ENCODE results near the gene IRF2BP2.
"Not testable (repeated sequence)": the region's sequence is repeated elsewhere in the genome, so short reads cannot be mapped to it uniquely, and the experiment has no call there.

Gene IRF2BP2

GRCh38 chr1:234610061-234610665, at the start of gene IRF2BP2:
IRF2BP2 (minus strand) TSS chr1:234610178; CDS start chr1:234609494, 684 bp downstream.
- peak; percentile 45 to 73 (median 62) for DNase-seq

GRCh38 chr1:234659538-234659937, 49.6 kb upstream of the IRF2BP2 start:
- no peak for DNase-seq

DNA sequence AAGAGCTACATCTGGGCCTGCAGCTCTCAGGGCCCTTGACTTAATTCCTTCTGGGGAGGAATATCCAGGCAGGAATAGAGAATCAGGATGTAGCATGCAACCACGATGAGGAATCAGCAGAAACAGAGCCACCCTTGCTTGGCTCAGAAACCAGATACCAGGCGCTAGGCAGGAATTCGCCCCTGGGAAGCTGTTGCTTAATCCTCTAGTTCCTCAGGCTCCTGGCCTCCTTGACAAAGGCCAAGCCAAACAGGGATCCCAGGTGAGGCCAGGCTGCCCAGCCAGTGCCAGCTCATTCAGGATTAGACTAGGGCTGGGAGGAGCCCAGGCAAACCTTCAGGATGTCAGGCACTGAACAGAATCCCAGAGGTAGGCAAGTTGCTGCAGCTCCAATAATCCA, 48.2 kb upstream of the IRF2BP2 start:
- no peak for DNase-seq

GRCh38 chr1:234656944-234657654, 47.1 kb upstream of the IRF2BP2 start:
- no peak for DNase-seq

- DNase-seq = no peak
Measured at GRCh38 chr1:234656070-234656895, 46.3 kb upstream of the IRF2BP2 start.

GRCh38 chr1:234655328-234656069, 45.5 kb upstream of the IRF2BP2 start:
- no peak for DNase-seq

DNA sequence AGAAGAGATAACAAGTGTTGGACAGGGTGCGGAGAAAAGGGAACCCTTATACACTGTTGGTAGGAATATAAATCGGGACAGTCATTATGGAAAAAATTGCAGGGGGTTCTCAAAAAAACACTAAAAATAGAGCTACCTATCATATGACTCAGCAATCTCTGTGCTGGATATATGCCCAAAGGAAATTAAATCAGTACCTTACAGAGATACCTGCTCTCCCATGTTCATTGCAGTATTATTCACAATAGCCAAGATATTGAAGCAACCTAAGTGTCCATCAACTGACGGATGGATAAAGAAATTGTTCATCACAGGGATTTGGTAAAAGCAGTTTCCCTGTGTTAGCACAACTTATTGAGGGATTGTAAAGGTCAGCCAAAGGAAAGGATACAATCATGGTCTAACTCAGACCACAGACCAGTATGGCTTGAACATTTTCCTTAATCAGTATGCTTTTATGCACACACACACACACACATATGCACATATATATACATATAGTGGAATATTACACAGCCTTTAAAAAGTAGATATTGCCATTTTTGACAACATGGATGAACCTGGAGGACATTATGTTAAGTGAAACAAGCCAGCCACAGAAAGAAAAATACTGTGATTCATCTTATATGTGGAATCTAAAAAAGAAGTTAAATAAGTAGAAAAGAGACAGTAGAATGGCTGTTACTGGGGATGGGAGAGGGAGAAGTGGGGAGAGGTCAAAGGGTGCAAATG, 44.2 kb upstream of the IRF2BP2 start:
- no peak for DNase-seq

- no peak for DNase-seq
Measured at GRCh38 chr1:234649432-234650081, 39.6 kb upstream of the IRF2BP2 start.

DNA sequence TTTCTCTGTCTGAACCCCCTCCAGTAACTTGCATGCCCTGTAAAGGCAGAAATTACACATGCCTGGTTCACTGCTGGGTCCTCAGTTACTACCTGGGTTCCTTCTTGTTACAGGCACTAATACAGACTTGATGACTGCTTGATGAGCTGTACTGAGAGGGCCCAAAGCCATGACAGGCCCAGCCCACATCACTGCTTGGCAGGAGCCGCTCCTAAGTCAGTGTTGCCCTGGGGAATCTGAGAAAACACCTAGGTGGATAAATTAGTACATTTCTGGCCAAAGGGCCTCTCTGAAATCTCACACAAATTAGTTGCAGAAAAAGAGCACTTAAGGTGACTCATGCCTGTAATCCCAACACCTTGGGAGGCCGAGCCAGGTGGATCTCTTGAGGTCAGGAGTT, 37.8 kb upstream of the IRF2BP2 start:
- DNase-seq = no peak

- DNase-seq = no peak
Measured at GRCh38 chr1:234647245-234647644, 37.3 kb upstream of the IRF2BP2 start.

DNA sequence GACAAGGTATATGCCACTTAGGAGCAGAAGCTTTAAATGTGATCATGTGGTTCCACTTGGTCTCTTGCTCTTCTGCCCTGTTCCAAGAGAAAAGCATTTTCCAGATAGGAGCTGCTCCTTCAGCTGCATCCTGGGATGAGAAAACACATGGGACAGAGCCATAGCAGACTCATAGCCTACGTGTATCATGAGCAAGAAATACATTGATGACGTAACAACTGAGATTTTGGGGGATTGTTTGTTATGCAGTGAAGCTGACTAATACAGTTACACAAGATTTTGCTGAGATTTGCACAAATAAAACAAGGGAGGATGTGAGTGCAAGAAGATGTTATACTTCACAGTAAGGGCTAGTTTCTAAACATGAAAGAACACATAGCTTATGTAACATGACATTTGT, 36.0 kb upstream of the IRF2BP2 start:
- DNase-seq = no peak

DNA sequence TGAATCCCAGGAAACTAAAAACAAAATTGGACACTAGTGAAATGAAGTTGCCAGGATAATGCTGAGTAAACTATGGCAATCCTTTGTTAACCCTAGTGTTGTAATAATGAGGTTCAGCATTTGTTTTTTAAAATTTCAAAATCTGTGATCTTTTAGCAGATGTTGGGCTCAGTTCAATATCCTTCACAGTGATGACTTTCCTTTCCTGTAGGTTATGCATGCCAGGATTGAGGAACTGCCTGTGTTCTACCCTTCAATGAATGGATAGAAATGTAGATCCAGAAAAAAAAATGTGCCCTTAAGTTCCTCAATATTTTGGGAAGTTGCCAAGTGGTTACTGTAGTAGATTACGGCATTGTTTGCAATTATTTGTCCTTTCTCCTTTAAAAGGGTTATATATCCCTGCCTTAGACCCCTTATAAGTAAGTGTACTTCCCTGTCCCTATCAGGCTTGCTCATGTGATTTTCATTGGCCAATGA, 35.5 kb upstream of the IRF2BP2 start:
- no peak for DNase-seq

DNA sequence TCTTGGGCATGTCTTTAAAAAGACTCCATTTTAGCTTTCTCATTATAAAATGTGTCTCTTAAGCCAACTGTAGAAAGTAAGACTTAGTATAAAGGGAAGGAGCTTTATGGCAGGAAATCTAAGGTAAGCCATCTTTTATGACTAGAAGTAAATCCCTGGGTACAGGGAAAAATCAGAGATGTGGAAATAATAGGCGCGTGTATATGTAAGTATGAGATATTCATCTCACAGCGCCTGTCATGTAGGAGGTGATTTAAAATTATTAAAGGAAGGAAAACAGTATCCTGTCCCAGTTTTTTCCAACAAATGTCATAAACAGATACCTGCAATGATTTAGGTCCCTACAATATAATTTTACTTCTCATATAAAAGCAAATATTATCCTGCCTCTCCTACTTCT, 35.0 kb upstream of the IRF2BP2 start:
- no peak for DNase-seq

DNA sequence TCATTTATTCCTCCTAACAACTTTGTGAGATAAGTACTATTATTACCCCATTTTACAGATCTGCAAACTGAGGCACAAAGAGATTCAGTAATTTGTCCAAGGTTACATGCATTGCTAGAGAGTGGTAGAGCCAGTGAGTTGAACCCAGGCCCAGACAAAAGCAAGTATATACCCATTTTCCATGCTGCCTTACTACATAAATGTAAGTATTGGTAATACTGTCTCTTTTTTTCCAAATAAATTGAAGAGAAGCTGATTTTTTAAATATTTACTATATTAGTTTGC, 33.8 kb upstream of the IRF2BP2 start:
- DNase-seq = no peak

- no peak for DNase-seq
Measured at GRCh38 chr1:234643111-234643849, 33.3 kb upstream of the IRF2BP2 start.

DNA sequence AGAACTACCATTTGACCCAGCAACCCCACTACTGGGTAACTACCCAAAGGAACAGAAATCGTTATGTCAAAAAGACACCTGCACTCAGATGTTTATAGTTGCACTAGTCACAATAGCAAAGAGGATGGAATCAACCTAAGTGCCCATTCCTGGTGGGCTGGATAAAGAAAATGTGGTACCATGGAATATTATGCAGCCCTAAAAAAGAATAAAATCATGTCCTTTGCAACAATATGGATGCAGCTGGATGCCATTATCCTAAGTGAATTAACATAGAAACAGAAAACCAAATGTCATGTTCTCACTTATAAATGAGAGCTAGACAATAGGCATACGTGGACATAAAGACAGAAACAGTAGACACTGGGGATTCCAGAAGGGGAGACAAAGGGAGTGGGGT, 32.5 kb upstream of the IRF2BP2 start:
- no peak for DNase-seq

GRCh38 chr1:234639961-234640360, 30.0 kb upstream of the IRF2BP2 start:
- no peak for DNase-seq

DNA sequence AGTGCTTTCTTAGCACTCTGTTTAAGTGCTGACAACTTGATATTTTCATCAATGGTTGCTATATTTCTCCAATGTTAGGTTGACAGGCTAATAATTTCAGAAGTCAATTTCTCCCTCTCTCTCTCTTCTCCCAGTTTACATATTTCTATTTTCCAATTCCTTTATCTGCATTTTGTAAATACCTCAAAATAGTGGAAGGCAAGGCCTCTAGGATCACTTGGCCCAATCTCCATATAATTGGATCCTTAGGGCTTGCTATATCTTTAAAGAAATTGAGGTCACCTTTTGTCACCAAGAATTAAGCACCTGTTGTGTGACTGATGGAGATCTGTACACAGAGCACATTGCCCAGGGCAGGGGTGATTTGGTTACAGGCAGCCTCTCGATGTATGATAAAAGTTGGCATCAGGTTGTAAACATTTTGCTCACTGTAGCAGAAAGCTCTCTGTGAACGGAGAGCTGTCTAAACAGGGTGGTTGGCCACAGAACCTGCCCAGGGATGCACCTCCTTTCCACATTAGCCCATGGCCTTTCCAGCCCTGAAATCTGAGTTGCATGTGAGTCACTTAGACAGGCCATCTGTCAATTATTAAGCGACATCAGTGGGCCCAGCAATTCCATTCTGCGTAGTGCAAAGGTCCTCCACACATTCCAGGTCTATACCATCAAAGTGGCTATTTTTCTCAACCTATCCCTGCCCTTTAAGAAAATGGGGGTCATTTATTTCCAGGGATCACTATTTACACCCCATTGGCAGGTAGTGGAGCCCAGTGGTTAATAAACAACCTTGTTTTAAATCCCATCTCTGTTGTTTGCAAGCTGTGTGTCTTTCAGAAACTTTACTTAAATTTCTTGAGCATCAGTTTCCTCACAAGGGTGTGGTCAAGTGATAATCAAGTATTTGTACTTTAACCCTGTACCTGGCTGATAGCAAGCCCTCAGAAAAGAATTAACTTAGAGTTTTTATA, 29.1 kb upstream of the IRF2BP2 start:
- DNase-seq = no peak

GRCh38 chr1:234634922-234635321, 24.9 kb upstream of the IRF2BP2 start:
- DNase-seq = not testable (repeated sequence)

- DNase-seq = no peak
Measured at GRCh38 chr1:234634387-234634786, 24.4 kb upstream of the IRF2BP2 start.

All from activated CD4-positive, CD25-positive, alpha-beta regulatory T cell (primary cell).